Fibroblast of villous mesenchyme (primary cell): ENCODE data around the gene SMYD3. TPM values are rescaled to one million over a fixed set of nuclear protein-coding genes. Genes with fewer than 3 reads are reported as not detected.

ENCODE experiments used
- DNase-seq: peaks from one replicate; pipeline ENCODE4 v3.0.0-alpha.2; 2010; ENCODE audit warnings: low read depth
- H3K4me3 ChIP-seq: 2 replicates; pipeline ENCODE4 v1.5.1; 2011; ENCODE audit warnings: low read depth, mild to moderate bottlenecking, low read length
- CTCF ChIP-seq: IDR thresholded peaks from 2 replicates; pipeline ENCODE4 v1.5.1; 2012; ENCODE audit warnings: low read depth, mild to moderate bottlenecking, low read length; ENCODE audit not compliant: insufficient read depth
- total RNA-seq: library from RNA; depleted of rRNA; stranded (reverse); fragments of >200 nt; gene quantifications from 2 replicates; pipeline ENCODE4 v1.2.3, GENCODE V29; 2012

The SMYD3 gene
- total RNA-seq, 1 donor = 35.4 TPM

- peak; percentile 46 for DNase-seq
- H3K4me3 ChIP-seq = no peak overlapping the region
- no peak for TF ChIP-seq CTCF
Observed at GRCh38 chr1:245802941-245803665, 704.0 kb downstream of the SMYD3 start.

GRCh38 chr1:245800901-245801605 lies 706.0 kb downstream of the SMYD3 start:
- TF ChIP-seq CTCF = no peak
- peak; percentile 76 for DNase-seq
- H3K4me3 ChIP-seq = no peak overlapping the region

- no peak for DNase-seq
- no peak for TF ChIP-seq CTCF
- no peak overlapping the region for H3K4me3 ChIP-seq
Observed at GRCh38 chr1:245798349-245798711, 708.7 kb downstream of the SMYD3 start.

GRCh38 chr1:245797592-245798348 lies 709.3 kb downstream of the SMYD3 start:
- peak; percentile 48 for TF ChIP-seq CTCF
- H3K4me3 ChIP-seq = no peak overlapping the region
- DNase-seq = no peak

- TF ChIP-seq CTCF = no peak
- no peak overlapping the region for H3K4me3 ChIP-seq
- DNase-seq = peak; percentile 85
Observed at GRCh38 chr1:245791410-245792312, 715.4 kb downstream of the SMYD3 start.

- no peak overlapping the region for H3K4me3 ChIP-seq
- TF ChIP-seq CTCF = no peak
- DNase-seq = no peak
Observed at GRCh38 chr1:245790441-245790840, 716.6 kb downstream of the SMYD3 start.
